Measurements from ENCODE around the gene DIO3. TPM values are rescaled to one million over a fixed set of nuclear protein-coding genes. Genes with fewer than 3 reads are reported as not detected.

DIO3 gene
- total and polyA plus RNA-seq, 2 donors (not counting 1 experiment from before 2014, with no cell fraction given): not detected

GRCh38 chr14:101564444-101564776 lies 3.1 kb downstream of the DIO3 start:
- Mint-ChIP-seq H3K9me3 (ENCODE audit: insufficient read depth) (no peaks in the 10 kb centered on the region), H3K27me3 (peaks cover 60% of the 10 kb centered on the region), H3K4me3 (no peak overlapping the region), H3K4me1 (peaks cover 10% of the 10 kb centered on the region), H3K27ac (no peak overlapping the region)
- H3K9me3 ChIP-seq (ENCODE audit: control extremely low read depth in 1 of 3, control insufficient read depth in 2 of 3, insufficient read depth in 1 of 3, low read length in 2 of 3): peaks cover 0 to 37% (median 7%) of the 10 kb centered on the region in 3 donors
- no peak overlapping the region for H3K9ac ChIP-seq (ENCODE audit: low read length)
- H3K36me3 ChIP-seq (replicated peaks in 1 of 2; ENCODE audit: control extremely low read depth in 1 of 2, control insufficient read depth in 1 of 2, extremely low read depth in 1 of 2, insufficient read depth in 2 of 2, low read length in 1 of 2): no peaks in the 10 kb centered on the region
- H3K79me2 ChIP-seq (ENCODE audit: control insufficient read depth, insufficient read depth, low read length): no peaks in the 10 kb centered on the region
- no peak for ATAC-seq (ENCODE audit: low read depth)
- 11% methylated on average over 18 of the region's 21 CpGs for WGBS (ENCODE audit: insufficient coverage)
- CTCF ChIA-PET: no interaction called here
- no peak overlapping the region for H3K27ac ChIP-seq (ENCODE audit: low read length in 2 of 2)
- POLR2A ChIA-PET: no interaction called here
- H3K4me2 ChIP-seq (replicated peaks; ENCODE audit: low read depth, low read length, poor library complexity, severe bottlenecking): no peak overlapping the region
- H3K27me3 ChIP-seq (replicated peaks in 1 of 4; ENCODE audit: control extremely low read depth in 1 of 4, control insufficient read depth in 3 of 4, insufficient read depth in 4 of 4, low read length in 3 of 4): peaks cover 0 to 72% (median 31%) of the 10 kb centered on the region in 4 experiments
- no peaks in the 10 kb centered on the region for H4K20me1 ChIP-seq (ENCODE audit: control insufficient read depth, insufficient read depth, low read length, poor library complexity, severe bottlenecking)
- intact Hi-C loops (cut with micrococcal nuclease): no loop called here
- H2AFZ ChIP-seq (ENCODE audit: insufficient read depth, low read depth, low read length, poor library complexity, severe bottlenecking): no peak overlapping the region
- DNase-seq: no peak
- no peak overlapping the region for H3K4me3 ChIP-seq (ENCODE audit: control extremely low read depth in 1 of 5, extremely low read depth in 1 of 5, insufficient read depth in 1 of 5, low read depth in 2 of 5, low read length in 4 of 5)
- peaks cover 0 to 28% of the 10 kb centered on the region in 2 donors for H3K4me1 ChIP-seq (ENCODE audit: control insufficient read depth in 2 of 2, insufficient read depth in 2 of 2, low read length in 2 of 2)
- TF ChIP-seq EZH2 (IDR thresholded peaks at IDR 0.05; ENCODE audit: borderline replicate concordance, insufficient read depth, low read depth, low read length, poor library complexity, severe bottlenecking) (no peak), CTCF (IDR thresholded peaks at IDR 0.05) (no peak)

GRCh38 chr14:101564819-101565698 lies 3.8 kb downstream of the DIO3 start:
- H3K4me3 Mint-ChIP-seq: peak overlapping the region; percentile 26
- Histone ChIP-seq H3K79me2 (ENCODE audit: control insufficient read depth, insufficient read depth, low read length) (no peaks in the 10 kb centered on the region), H2AFZ (ENCODE audit: insufficient read depth, low read depth, low read length, poor library complexity, severe bottlenecking) (no peak overlapping the region), H3K36me3 (replicated peaks in 1 of 2; ENCODE audit: control extremely low read depth in 1 of 2, control insufficient read depth in 1 of 2, extremely low read depth in 1 of 2, insufficient read depth in 2 of 2, low read length in 1 of 2) (no peaks in the 10 kb centered on the region), H3K4me2 (replicated peaks; ENCODE audit: low read depth, low read length, poor library complexity, severe bottlenecking) (no peak overlapping the region), H3K4me1 (ENCODE audit: control insufficient read depth in 2 of 2, insufficient read depth in 2 of 2, low read length in 2 of 2) (peaks cover 0 to 28% of the 10 kb centered on the region in 2 donors), H4K20me1 (ENCODE audit: control insufficient read depth, insufficient read depth, low read length, poor library complexity, severe bottlenecking) (no peaks in the 10 kb centered on the region), H3K27me3 (replicated peaks in 1 of 4; ENCODE audit: control extremely low read depth in 1 of 4, control insufficient read depth in 3 of 4, insufficient read depth in 4 of 4, low read length in 3 of 4) (peaks cover 0 to 66% (median 31%) of the 10 kb centered on the region in 4 experiments), H3K27ac (ENCODE audit: low read length in 2 of 2) (no peak overlapping the region), H3K4me3 (ENCODE audit: control extremely low read depth in 1 of 5, extremely low read depth in 1 of 5, insufficient read depth in 1 of 5, low read depth in 2 of 5, low read length in 4 of 5) (no peak overlapping the region), H3K9me3 (ENCODE audit: control extremely low read depth in 1 of 3, control insufficient read depth in 2 of 3, insufficient read depth in 1 of 3, low read length in 2 of 3) (peaks cover 0 to 34% (median 7%) of the 10 kb centered on the region in 3 donors), H3K9ac (ENCODE audit: low read length) (no peak overlapping the region)
- CTCF ChIA-PET: interaction anchor here (0.6 kb wide), 1 partner anchor 398 kb away, joined by 3 read pairs; no protein-coding TSS in a partner anchor
- TF ChIP-seq CTCF (IDR thresholded peaks at IDR 0.05) (no peak), EZH2 (IDR thresholded peaks at IDR 0.05; ENCODE audit: borderline replicate concordance, insufficient read depth, low read depth, low read length, poor library complexity, severe bottlenecking) (no peak)
- H3K4me1 Mint-ChIP-seq: peaks cover 10% of the 10 kb centered on the region
- H3K9me3 Mint-ChIP-seq (ENCODE audit: insufficient read depth): no peaks in the 10 kb centered on the region
- DNase-seq (no peak), ATAC-seq (ENCODE audit: low read depth) (no peak)
- intact Hi-C loops (cut with micrococcal nuclease): no loop called here
- WGBS (ENCODE audit: insufficient coverage): 5% methylated on average over 45 of the region's 51 CpGs
- no peak overlapping the region for H3K27ac Mint-ChIP-seq
- H3K27me3 Mint-ChIP-seq: peaks cover 63% of the 10 kb centered on the region
- POLR2A ChIA-PET: no interaction called here
